Cerebellar nuclear complex (tissue), 1 donor: ENCODE measurements around the gene NAT10.

Experiments
- DNase-seq, 2 experiments: peaks; one replicate each; lab custom pipeline; 2025; lab: John Stamatoyannopoulos, UW

The NAT10 gene

DNA sequence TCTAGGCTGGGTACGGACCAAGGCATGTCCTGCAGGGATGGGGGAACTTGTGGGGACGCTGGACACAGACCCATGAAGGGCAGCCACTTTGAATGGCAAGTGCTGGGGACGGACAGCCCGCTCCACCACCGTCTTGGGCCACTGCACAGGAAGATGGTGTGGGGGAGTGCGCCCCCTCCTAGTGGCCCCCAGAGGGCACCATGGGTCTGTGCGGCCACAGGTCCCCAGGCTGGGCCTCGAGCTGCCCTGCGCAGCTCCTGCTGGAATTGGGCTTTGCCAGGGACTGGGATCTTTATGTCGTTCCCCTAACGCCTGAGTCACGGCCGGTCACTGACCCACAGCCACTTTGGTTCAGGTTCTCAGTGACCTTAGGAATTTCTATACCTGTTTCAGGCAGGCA is 44.4 kb downstream of the NAT10 start:
- DNase-seq: no peak

DNA sequence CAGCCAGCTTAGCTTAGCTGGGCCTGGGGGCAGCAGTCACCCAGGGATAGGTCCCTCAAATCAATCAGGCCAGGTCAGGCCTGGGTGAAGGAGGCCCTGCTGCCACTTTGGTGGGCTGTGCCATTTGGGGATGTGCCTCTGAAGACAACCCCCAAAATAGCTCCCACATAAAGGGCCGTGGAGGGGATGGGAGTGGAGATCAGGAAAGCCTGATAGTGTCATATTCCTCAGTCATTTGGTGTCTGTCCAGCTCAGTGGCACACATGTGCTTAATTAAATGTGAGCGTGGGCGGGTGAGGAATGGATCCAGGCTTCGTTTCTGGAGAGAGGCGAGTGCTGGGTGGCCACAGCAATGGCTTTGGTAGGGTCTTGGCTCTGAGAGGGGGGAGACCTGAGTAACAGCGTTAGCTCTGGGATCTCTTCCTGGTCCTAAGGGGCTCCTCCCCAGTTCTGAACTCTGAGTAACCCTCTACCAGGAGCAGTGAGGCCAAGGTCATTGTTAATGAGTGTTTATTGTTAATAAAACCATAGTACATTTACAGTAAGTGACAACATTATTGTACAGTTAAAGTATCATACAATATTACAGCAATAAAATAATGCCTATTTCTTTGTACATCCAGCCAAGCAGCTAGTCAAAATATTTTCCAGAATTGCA is 45.2 kb downstream of the NAT10 start:
- DNase-seq: no peak

DNA sequence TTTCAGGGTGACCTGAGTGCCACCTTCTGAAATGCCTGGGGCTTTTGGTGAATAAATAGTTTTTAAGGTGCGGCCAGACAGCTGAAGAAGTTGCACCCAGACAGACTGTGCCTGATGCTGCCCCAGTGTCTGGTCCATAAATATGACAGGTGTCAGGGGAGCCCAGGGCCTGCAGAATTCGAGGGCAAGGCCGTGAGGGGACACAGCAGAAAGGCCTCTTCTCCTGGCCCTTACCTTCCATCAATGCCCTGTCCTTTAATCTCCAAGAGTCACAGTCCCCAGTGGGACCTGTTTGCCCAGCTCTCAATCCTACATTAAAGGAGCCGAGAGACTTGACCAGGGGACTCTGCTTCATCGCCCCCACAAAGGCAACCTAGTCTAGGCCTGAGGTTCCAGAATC is 45.7 kb downstream of the NAT10 start:
- no peak for DNase-seq

DNA sequence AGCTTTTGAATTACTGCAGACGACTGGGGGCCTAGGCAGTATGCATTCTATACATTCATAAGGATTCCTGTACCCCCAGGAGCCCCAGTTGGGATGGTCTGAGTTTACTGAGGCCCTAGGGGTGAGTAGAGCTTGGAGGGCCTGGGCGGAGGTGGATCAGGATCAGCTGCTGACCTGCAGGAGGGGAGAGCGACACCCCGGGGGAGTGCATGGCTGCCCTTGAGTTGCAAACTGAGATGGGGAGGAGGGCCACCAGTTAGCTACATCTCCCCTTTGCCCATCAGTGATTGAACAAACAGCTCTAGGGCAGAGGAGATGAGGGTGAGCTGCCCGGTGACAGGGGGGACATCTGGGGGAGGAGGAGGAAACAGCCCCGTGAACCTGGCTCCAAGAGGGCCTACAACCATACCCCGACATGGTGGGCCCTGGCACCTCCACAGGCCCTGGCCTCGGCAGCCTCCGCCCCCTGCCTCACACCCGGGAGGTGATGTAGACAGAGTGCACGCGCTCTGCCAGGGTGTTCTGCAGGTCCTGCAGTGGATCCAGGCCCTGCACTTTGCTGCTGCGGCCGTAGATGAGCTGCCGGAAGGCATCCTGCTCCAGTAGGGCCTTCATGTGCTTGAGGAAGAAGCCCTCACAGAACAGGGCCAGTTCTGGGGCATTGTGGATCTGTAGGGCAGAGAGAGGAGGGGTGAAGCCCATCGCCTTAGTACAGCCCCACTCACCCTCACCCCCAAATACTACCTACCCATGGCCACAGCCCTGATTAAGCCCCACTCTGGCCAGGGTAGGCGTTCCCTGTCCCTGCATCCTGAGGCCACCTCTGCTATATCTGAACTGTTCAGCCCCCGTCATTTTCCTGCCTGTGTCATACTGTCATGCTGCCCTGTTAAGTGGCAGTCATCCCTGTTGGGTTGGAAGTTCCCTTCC is 46.8 kb downstream of the NAT10 start:
- DNase-seq: no peak

DNA sequence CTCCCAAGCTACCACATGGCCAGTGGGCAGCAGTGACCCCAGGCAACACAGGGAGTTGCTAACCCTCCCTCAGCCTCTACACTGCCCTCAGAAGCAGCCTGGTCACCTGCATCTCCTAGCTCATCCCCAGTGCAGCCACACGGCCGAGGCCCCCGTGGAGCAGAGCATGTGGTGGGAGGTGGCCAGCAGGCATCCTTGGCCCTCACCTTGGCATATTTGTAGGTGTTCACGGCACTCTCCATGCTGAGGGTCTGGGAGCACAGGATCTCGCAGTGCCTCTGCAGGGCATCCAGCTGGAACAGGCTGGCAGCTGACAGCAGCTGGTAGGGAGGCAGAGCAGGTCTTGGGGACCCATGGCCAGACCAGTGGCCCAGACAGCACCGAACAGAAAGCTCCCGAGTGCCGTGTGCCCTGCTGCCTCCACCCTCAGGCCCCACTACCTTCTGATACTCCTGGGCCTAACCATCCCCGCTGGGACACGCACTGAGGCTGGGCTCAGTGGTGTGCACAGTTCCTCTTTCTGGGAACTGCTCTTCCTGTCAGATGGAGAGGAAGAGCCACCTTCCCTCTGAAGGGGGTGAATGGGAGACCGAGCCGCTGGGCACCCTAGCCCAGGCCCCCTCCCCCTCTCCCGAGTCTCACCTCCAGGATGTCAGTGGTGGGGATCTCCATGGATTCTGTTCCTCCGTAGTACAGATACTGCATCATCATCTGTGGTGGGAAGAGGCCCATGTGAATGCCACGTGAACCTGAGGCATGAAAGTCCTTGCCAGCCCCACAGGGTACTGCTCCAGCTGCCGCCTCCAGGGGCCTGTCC is 48.8 kb downstream of the NAT10 start:
- no peak for DNase-seq

DNA sequence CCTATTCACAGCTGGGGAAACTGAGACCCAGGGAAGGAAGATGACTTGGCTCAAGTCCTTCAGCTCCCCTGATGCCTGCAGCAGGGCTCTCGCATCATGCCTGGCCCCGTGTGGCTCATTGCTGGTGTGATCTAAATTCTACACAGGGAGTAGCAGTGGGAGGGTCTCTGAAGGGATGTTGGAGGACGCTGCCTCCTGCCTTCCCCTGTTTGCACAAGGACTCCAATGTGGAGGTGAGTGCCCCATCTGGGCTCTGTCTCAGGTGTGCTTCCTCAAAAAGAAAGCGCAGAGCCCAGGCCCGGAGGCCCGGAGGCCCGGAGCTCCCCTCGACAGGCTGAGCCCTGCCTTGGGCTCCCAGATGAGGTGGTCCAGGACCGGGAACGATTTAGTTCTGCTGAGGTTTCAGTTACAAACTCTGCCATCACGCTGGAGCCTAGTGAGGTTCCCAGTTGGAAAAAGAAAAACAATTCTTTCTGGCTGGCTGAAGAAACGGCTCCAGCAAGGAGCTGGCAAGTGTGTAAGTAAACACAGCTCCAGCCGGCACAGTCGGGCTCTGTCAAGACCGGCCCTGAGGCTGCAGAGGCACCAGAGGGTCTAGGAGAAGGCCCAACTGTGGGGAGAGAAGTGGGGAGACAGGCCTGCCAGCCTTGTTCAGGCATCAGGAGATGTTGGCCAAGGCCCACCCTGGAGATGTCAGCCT is 49.8 kb downstream of the NAT10 start:
- no peak for DNase-seq

DNA sequence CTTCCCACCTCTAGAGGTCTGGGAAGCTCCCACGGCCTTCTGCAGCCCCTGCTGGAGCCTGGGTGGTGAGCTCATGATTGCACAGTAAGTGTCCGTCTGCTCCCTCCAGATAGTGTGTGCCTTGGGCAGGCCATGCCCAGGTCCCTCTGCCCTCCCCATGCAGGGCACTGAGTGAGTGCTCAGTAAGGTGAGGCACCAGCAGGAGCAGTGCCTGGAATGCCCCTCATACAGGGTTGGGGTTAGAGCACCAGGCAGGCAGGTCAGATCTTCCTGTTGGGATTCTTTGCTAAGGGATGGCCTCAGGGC is 50.3 kb downstream of the NAT10 start:
- no peak for DNase-seq

DNA sequence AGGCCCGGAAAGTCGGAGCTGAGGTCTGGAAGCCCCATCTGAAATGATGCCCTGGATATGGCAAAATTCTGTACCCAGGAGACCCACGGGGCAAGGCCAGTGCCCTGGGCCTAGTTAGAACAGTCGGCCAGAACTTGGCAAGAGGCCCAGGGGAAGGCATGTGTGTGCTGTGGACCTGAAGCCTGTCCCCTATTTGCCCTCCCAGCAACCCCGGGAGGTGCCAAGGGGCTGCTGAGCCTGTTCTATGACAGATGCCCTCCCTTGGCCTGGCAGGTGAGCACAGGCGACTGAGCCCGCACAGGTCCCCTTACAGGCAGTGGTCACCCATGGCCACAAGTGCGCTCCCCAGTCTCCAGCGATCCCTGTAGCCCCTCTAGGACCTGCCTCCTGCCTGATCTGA is 51.7 kb downstream of the NAT10 start:
- DNase-seq: no peak

DNA sequence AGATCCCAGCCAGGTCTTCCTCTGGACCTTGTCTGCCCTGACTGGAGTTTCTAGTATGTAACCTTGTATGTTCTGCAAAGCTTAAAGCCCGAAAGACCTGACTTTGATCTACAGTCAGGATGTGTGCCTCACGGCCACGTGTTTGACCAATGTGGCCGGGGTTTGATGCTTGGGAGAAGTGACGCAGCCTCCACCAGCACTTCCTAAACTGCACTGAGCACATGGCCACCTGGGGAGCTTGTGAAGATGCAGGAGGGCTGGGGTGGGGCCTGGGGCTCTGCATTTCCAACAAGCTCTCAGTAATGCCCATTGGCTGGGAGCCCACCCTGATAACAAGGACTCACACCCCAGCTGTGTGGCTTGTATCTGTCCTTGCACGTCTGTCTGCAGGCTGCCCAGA is 53.2 kb downstream of the NAT10 start:
- no peak for DNase-seq

DNA sequence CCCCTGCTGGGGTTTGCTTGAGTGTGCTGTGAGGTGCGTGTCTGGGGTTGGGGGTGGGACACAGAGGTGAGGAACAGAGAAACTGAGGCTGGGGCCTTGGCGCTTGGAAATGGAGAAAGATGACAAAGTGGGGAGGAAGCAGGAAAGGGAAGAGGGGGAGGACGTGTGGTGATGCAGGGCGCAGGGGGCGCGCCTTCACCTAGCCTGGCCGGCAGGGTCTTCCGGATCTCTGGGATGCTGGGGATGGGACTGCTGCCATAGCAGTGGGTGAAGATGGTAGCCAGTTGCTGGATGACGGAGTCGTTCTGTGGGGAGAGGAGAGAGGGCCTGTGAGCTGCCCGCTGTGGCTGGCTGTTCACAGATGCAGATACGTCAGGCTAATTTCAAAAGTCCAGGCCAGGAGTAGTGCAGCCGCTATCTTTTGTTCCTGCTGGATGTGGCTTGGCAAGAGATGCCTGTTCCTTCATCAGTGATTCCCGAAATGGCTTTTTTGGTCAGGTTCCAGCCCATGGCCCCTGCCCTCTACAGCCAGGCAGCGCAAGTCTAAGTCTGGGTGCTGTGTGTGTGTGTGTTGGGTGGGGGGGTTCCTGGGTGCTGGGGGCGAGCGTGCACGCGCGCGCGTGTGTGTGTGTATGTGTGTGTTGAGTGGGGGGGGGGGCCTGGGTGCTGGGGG is 54.8 kb downstream of the NAT10 start:
- no peak for DNase-seq

DNA sequence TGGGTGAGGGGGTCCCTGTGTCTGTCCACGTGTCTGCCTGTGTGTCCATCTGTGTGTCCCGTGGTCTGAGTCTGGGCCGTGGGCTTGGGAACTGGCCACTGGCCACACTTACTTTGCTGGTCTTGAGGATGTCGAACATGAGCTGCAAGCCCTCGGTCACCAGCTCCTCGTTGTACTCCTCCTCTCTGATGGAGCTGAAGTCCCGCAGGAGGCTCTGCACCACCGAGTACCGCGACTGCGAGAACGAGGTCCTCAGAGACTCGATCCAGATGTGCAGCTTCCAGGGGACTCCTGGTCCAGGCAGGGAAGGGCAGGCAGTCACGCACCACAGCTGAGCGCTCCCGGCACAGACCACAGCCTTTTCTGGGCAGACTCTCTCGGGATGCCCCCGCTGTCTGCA is 55.4 kb downstream of the NAT10 start:
- no peak for DNase-seq

DNA sequence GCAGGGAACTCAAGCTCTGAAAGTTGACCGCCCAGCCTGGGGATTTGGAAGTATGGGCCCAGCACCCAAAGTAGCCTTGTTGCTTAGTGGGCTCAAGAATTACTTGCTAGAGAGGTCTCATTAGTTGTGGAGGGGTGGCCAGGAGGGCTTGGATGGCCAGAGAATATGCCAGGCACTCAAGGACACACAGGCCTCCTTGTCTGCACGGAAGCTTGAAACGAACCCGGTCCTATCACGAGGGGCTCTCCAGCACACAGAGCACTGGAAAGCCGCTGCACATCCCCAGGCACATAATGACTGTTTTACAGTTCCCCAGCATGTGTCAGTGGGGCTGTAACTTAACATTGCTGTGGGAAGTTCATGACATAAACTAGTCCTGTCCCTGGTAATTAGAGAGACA is 55.9 kb downstream of the NAT10 start:
- DNase-seq: no peak

DNA sequence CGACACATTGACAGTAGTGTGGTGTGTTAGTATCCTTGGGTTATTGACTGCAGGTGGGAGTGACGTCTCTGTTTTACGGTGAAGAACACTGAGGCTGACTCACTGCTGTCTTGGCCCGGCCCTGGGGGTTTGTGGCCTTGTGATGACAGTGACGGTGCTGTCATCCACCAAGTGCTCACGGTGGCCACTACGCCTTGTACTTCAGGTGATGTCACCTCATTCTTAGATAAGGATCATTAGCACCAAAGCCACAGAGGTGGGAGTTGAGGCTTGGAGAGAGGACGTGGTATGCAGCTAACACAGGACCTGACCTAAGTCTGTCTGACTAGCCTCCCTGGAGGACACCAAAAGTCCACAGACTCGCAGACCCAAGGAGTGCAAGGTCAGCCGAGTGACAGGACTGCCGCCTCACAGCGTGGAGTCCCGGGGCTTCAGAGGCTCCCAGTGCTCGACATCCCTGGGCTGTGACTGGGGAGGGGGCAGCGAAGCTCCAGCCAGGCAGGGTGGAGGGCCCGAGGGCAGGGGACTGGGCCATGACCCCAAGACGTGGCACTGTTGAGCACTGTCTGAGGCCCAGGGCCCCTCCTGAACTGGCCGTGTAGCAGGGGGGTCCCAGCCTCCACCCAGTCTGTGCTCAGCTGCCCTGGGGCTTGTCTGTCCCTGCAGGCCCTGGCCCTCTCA is 56.5 kb downstream of the NAT10 start:
- DNase-seq: no peak

DNA sequence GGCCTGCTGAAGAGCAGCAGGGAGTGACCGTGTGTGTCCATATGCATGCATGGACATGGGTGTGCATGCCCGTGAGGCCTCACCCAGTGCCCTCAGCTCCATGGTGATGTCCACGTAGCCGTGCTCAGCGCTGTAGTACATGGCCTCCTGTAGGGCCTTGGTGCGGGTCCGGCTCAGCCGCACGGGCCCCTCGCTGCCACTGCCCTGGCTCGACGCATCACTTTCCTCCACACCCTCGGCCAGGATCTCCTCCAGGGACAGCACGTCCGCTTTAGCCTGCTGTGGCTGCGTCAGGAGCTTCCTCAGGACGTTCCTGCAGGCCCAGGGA is 57.0 kb downstream of the NAT10 start:
- no peak for DNase-seq

DNA sequence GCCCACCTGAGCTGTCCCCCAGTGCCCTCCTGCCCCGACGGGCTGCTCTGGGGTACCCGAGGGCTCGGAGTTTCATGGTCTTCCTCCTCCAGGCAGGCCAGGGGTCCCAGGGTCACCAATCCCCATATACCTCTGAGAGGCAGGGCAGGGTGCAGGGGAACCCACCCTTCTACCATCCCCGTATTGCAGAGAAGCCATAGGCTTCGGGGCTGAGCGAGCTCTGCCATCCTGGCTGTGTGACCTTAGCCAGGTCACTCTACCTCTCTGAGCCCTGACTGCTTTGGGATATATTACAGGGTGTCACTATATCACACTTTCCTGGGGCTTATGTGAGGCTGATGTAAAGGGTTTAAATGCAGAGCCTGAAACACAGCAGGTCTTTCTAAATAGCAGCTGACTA is 57.4 kb downstream of the NAT10 start:
- no peak for DNase-seq

DNA sequence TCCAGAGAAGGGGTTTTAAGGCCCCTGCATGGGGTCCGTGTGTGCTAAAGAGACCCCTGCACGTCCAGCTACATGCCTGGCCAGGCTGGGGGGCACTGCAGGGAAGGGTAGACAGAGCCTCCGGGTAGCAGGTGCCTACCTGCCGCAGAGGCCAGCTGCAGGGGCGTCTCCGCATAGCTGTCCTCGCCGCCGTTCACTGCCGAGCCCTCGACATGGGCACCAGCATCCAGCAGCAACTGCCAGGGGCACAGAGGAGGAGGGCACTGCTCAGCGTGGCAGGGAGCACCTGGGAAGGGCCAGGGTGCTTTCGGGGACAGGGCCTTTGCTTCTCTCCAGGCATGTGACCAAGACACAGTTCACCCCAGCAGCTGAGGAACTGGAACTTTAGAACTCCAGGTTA is 59.7 kb downstream of the NAT10 start:
- DNase-seq: no peak

DNA sequence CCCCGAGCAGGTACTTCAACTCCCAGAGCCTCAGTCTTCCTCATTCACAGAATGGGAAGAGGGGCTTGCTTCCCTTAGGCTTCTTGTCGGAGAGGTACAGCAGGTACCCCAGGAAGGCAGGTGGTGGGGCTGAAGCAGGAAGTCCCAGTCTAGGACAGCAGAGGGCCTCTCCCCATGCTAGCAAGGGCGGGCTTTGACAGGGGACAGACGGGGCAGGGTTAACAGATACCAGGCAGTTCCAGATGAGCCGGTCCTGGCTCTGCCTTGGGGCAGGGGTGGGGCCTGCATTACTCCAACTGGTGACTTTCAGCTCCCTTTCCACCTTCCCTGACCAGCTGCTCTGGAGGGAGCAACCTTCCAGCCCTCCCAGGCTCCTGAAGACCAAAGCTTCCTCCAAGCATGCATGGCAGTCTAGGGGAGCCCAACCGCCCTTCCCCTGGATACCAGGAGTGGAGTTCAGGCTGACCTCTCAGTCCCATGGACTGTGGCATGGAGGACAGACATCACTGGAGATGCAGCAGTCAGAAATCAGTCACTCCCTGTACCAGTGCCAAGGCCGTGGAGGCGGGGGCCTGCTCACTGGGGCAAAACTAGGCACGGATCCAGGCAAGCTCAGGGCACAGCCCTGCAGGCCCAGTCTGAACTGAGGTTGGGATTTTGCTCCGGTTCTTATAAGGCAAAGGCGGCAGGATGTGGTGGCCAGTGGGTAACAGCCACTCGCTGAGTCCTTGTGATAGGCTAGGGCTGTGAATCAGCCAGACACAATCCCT is 60.5 kb downstream of the NAT10 start:
- no peak for DNase-seq

DNA sequence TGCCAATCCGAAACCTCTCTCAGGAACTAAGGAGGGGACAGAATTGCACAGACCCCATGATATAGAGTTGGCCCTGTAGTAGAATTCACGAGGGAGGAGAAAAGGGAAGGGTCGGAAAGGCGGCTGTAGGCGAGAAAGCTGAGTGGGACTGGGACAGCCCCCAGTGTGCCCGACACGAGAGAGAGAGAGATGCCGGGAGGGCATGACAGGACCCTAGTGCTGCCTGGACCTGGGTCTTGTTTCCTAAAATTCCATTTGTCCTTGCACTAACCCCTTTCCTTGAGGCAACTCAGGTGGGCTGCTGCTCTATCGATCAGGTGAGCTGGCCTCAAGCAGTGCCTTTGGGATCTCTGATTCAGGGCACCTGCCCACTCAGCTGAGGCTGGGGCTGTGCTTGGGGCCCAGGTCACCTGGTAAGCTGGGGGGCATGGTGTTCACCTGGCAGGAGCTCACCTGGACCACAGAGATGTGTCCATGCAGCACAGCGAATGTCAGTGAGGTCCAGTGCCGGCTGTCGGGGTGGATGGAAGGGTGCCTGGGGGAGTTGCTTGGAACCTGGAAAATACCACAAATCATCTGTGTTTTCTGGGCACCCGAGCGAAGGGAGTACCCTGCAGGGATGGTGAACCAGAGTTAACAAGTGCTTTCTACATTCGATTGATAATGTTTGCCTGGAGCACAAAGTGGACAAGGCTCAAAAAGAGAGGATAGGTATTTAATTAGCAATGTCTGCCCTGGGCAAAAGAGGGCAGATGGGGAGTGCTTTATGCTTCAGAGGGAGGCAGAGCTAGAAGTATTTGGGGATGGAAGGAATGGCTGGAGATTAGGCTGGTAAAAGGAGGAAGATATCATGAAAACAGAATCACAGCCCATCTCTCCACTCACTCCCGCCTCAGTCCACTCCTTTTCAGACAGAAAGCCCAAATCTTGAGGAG is 61.6 kb downstream of the NAT10 start:
- DNase-seq: no peak

DNA sequence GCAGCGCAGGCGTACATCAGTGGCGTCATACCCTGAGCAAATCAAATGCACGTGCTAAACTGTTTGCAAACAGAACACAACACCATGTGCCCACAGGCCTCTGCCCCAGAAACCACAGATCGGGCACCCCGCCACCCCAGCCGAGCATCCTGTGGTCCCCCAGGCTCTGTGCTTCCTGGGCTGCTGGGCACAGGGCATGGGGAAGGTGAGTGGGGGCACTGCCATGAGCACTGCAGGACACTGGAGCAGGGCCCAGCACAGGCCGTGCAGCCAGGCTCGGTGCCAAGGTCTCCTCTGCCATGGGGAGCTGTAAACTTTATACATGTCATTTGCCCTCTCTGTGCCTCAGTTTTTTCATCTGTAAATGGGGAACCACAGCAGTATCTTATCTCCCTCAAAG is 62.5 kb downstream of the NAT10 start:
- no peak for DNase-seq
